HG03039 (cell line): ENCODE data around the gene NKX6-1.

Source experiments
- ATAC-seq: cut with Tn5 transposase; IDR thresholded peaks from one replicate; pipeline ENCODE4 v1.9.1; 2021; ENCODE audit warnings: mild to moderate bottlenecking, moderate library complexity; ENCODE audit not compliant: unreplicated experiment

NKX6-1 gene

GRCh38 chr4:84480082-84480481 lies 19.0 kb downstream of the NKX6-1 start:
- ATAC-seq: no peak

- no peak for ATAC-seq
Measured at GRCh38 chr4:84479663-84480062, 19.4 kb downstream of the NKX6-1 start.

DNA sequence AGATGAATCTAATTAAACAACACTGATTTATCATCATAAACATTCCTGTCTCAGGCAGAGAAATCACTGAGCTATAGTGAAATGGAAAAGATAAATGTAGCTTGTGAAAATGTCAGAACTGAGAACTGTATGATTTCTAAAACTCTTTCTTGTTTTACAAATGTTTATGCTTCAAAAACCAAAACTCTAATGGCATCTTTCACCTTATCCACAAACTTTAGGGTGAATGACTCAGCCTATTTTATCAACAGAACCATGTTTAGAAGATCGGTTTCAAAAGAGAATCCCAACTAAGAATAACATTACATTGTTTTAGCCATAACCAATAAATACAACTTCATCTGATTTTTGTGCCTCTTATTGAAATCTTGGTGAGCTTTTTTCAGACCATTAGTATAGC lies 21.4 kb downstream of the NKX6-1 start:
- ATAC-seq: no peak

DNA sequence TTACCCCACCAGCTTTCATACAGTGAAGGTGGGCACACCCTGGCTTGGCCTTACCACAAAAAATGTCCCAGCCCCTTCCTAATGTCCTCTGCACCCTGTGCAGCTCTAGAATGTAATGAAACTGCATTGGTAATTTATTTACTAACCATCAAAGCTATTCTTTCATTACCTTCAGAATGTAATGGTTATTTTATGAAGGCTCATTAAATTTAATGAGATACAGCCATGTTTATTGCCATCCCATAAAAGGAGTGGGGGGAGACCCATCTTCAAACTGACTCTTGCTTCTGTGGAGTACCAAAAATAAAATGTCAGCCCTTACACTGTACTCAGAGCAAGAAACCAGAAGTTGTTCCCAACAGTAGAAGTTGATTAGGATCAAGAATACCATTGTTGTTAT lies 25.0 kb downstream of the NKX6-1 start:
- no peak for ATAC-seq

DNA sequence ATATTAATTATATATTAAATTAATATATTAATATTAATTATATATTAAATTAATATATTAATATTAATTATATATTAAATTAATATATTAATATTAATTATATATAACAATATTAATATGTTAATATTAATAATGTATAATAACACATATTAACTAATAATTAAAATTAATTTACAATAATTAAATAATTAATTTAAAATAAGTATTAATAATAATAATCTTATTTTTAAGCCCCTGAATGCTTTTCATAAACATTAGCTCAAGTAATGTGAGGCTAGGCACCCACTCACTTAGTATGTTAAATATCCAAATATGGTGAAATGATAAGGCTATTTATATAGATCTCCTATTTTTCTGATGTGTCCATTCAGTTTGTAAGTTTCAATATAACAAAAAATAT lies 26.9 kb downstream of the NKX6-1 start:
- no peak for ATAC-seq

- ATAC-seq: no peak
Measured at GRCh38 chr4:84470204-84470785, 28.8 kb downstream of the NKX6-1 start.

DNA sequence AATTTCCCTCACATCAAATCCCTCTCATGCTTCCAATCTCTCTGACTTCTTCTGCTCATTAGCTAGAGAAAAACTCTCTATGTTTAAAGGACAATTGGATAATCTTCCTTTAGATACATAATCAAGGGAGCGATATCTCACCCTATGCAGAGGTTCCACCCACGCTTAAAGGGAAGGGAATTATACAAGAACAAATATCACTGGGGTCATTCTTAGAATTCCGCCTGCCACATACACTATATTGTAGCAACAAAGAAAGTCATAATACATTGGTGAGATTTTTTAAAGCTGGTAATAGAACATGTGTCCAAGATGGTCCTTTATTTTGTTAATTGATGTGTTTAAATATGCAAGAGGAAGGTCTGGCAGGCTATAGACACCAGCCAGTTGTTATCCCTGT lies 31.5 kb downstream of the NKX6-1 start:
- ATAC-seq: no peak

- ATAC-seq: no peak
Measured at GRCh38 chr4:84459783-84460182, 39.3 kb downstream of the NKX6-1 start.

- no peak for ATAC-seq
Measured at GRCh38 chr4:84456157-84456556, 42.9 kb downstream of the NKX6-1 start.

GRCh38 chr4:84455697-84456096 lies 43.4 kb downstream of the NKX6-1 start:
- no peak for ATAC-seq

DNA sequence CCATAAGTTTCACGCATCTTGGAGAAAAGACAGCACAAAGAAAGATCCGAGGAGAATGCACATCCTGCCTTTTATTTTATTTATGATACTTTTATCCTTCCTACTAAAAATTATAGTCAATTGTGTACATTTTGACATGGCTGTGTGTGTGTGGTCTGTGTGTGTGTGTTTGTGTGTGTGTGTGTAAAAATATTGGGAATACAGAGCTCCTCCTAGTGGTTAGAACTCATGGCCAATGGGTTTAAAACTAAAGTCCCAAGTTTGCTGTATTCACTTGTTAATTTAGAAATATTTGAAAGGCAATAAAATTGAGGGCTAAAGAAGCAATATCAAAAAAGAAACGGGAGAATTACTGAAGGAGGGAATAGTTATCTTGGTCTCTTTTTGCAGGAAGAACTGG lies 47.5 kb downstream of the NKX6-1 start:
- ATAC-seq: no peak

DNA sequence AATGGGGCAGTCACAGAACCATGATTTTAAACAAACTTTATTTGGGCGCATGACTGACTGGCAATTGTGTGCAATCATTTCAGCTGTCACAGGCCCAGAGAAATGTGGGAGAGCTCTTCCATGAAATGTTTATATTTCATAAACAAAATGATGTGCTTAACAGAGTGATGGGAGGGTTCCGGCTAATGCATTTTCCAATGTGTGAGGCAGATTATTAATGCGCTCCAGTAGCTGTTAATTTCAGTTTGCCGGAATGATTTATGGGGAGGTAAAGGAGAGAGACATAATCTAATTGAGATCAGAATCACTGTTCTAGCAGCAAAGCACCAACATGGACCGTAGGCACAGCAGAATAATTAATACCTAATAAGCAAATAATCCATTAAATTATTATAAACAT lies 55.6 kb downstream of the NKX6-1 start:
- ATAC-seq: no peak

DNA sequence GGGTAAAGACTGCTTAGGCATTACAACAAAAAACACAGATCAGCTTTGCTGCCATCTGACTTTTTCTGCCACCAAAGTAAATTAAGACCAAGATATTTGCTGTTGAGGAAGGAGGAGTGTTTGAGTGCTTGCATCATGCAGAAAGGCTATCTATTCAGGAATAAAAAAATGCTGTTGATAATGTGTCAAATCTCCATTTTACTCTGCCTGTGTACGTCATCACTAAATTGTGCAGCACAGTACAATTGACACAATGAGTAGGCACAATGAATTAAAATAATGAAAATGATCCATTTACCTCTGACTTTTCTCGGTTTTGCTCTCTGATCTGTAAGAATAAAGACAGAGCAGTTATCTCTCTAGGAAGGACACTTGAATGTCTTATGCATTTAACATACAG lies 56.3 kb downstream of the NKX6-1 start:
- no peak for ATAC-seq
